Activated CD4-positive, alpha-beta T cell treated with anti-CD3 and anti-CD28 coated beads, Interleukin-2, amount 50 U/mL, for 1 hour (primary cell): ENCODE results near the gene CERCAM.

Experiments used
- DNase-seq: peaks from one replicate; pipeline ENCODE4 v3.0.0-alpha.2; 2020

Gene CERCAM

DNA sequence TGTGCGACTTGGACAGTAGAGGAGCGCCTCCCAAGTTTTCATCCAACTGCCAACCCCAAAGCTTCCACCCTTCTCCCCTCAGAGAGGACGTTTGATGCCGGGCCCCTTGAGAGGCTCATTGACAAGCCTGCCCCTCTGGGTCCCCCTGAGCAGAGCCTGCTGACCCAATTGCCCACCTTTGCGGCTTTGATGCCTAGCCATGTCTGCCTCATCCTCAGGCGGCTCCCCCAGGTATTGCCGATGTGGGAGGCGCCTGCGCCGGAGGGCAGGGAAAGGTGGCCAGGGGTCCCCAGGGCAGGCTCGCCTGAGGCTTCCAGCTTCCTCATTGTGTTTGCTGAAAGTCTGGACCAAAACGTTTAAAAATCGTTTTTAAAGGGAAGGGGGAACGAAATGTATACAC is 36.5 kb downstream of the CERCAM start:
- no peak for DNase-seq

DNA sequence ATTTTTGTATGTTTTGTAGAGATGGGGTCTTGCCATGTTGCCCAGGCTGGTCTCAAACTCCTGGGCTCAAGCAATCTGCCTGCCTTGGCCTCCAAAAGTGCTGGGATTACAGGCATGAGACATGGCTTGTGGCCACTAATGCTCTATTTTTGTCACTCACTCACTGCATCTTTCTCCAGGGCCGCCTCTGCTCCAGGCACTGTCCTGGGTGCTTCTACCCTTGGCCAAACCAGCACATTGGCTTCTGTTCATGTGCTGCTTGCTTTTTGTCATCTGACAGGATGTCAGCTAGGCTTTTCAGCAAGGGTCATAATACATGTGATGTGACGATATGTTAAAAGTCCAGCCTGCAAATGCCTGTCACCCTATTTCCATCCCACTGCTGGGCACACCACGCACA is 38.4 kb downstream of the CERCAM start:
- no peak for DNase-seq

DNA sequence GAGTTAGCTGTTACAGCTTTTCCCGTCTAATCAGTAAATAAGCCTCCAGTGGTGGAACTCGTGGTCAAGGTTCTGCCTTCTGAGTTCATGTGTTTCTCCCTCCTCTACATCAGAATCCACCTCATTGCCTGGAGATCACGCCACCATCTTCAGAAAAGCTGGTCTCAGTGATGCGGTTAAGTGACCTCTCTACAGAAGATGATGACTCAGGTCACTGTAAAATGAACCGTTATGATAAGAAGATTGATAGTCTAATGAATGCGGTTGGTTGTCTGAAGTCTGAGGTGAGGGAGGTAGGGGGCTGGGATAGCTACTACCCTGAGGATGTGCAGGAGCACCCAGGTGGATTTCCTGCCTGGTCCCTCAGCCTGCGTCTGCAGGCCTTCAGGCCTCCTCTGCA is 48.4 kb downstream of the CERCAM start:
- DNase-seq: no peak

- no peak for DNase-seq
These were observed 49.9 kb downstream of the CERCAM start for GRCh38 chr9:128470560-128470959.

DNA sequence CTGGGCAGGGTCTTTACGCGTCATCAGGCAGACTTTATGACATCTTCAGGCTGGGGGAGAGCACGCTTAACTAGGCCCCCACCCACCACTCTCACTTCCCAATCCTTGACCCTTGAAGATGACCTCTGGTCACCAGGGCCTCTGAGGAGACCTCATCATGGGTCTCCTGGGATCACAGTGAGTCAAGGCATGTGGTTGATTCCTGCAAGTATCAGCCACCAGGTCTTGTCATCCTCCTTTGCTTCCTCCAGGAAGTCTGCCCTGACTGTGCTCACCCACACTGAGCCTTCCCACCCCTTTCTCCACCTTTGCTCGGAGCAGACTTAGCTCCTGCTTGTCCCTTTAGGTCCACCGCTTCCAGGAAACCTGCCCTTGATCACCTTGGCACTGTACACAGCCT is 52.4 kb downstream of the CERCAM start:
- no peak for DNase-seq

- DNase-seq: no peak
These were observed 55.2 kb downstream of the CERCAM start for GRCh38 chr9:128475867-128476266.

GRCh38 chr9:128479262-128479661 is 58.6 kb downstream of the CERCAM start:
- DNase-seq: no peak

DNA sequence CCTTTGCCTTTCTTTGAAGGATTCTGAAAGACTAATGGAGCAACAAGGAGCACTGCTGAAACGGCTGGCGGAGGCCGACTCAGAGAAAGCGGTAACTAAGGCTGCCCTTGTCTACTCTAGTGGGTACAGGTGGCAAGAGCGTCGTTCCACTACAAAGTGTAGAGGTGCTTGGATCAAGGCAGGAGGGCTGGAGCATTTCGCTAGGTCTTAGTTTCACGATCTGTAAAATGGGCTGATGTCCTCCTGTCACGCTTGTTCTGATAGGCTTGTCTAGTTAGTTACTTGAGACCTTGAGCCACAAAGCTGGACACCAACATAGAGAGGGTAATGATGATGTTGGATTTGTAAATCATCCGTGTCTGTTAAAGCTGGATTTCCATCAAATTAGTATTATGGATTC is 60.9 kb downstream of the CERCAM start:
- DNase-seq: no peak

- no peak for DNase-seq
These were observed 61.5 kb downstream of the CERCAM start for GRCh38 chr9:128482186-128482585.

DNA sequence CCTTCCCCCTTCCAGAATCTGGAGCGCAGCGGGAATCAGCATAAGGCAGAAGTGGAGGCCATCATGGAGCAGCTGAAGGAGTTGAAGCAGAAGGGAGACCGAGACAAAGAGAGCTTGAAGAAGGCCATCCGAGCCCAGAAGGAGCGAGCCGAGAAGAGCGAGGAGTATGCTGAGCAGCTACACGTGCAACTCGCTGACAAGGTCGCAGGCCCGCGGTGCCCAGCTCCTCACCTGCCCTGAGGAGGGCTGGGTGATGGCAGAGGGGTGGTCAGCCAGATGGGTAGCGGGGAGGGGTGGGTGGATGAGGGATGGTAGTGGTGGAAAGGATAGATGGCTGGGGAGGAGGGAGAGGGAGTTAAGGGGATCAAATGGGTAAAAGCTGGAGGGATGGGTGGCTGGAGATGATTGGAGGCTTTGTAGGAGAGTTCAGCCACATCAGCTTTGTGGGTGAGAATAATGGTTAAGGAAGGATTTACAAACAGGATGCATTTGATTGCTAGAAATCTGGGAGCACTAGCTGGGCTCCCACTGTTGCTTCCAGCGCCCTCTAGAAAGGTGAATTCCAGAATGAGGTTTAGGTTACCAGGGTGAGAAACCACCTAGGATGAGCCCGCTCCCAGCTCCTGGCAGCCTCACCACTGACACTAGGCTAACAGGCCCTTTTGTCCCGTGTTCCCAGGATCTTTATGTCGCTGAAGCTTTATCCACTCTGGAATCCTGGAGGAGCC is 64.2 kb downstream of the CERCAM start:
- no peak for DNase-seq

- no peak for DNase-seq
These were observed 64.8 kb downstream of the CERCAM start for GRCh38 chr9:128485414-128485855.

GRCh38 chr9:128486201-128486600 is 65.5 kb downstream of the CERCAM start:
- DNase-seq: no peak
